ENCODE measurements around the gene MNT. TPM values are rescaled to one million over a fixed set of nuclear protein-coding genes. Genes with fewer than 3 reads are reported as not detected.

The MNT gene
- total RNA-seq, 2 donors from 2014 or later, result 20.3 to 36.9 TPM

DNA sequence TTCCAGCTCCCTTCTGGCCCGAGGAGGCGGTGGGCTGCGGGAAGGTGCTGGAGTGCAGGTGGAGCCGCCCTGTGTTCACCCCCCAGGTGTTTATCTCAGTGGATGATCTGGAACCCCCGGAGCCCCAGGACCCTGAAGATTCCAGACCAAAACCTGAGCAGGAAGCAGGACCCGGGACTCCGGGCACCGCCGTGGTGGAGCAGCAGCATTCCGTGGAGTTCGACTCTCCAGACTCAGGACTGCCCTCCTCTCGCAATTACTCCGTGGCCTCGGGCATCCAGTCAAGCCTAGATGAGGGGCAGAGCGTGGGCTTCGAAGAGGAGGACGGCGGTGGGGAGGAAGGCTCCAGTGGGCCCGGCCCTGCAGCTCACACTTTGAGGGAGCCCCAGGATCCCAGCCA is 25.5 kb downstream of the MNT start:
- H3K4me1 Mint-ChIP-seq (ENCODE audit: low read depth in 2 of 2), result no peaks in the 10 kb centered on the region
- H3K27ac Mint-ChIP-seq, result no peak overlapping the region
- H3K27me3 Mint-ChIP-seq, result no peaks in the 10 kb centered on the region
- DNase-seq (ENCODE audit: low spot score), result no peak
- H3K36me3 Mint-ChIP-seq, result no peaks in the 10 kb centered on the region
- H3K9me3 Mint-ChIP-seq, result no peaks in the 10 kb centered on the region
- ATAC-seq, result no peak
- no peak overlapping the region for H3K4me3 Mint-ChIP-seq

DNA sequence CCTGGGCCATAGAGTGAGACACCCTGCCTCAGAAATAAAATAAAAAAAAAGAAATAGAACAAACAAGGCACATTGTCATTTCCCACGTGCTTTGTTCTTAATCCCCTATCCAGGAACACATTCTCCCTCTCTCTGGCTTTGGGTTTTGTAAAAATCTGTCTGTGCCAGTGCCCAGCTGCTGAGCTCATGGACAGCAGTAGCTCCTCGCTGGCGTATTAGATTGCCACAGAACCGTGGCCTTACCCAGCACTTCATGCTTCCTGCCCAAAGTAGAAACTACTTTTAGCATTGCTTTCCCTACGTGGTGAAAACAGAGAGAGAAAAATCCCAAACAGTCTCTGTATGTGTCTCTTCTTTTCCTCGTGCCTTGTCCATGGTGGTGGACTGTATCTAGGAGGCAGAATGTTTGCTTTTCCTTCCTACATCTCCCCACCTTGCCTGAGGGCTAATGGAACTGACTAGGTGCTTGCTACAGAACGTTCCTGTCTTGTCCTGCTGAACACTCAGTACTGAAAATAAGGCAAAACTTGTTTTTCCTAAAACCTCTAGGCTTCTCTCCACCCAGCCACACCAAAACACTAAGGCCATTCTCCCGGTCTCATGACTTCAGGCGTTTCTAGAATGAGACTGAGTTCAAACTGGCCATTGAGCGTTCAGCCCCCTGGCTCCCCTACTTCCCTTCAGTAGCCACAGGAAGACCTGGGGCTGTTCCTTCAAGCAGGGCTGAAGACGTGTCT is 26.1 kb downstream of the MNT start:
- H3K36me3 Mint-ChIP-seq, result no peaks in the 10 kb centered on the region

GRCh38 chr17:2373179-2373578 is 27.7 kb downstream of the MNT start:
- Mint-ChIP-seq H3K4me3 (no peak overlapping the region), H3K27ac (no peak overlapping the region), H3K9me3 (no peaks in the 10 kb centered on the region), H3K36me3 (no peaks in the 10 kb centered on the region), H3K4me1 (ENCODE audit: low read depth in 2 of 2) (no peaks in the 10 kb centered on the region), H3K27me3 (no peaks in the 10 kb centered on the region)
- ATAC-seq (no peak), DNase-seq (ENCODE audit: low spot score) (no peak)

More for the DNA sequence above, 26.1 kb downstream of the MNT start:
- no peak for DNase-seq (ENCODE audit: low spot score)
- Mint-ChIP-seq H3K27ac (no peak overlapping the region), H3K4me1 (ENCODE audit: low read depth in 2 of 2) (no peaks in the 10 kb centered on the region), H3K27me3 (no peaks in the 10 kb centered on the region), H3K4me3 (no peak overlapping the region), H3K9me3 (no peaks in the 10 kb centered on the region)
- ATAC-seq, result no peak

DNA sequence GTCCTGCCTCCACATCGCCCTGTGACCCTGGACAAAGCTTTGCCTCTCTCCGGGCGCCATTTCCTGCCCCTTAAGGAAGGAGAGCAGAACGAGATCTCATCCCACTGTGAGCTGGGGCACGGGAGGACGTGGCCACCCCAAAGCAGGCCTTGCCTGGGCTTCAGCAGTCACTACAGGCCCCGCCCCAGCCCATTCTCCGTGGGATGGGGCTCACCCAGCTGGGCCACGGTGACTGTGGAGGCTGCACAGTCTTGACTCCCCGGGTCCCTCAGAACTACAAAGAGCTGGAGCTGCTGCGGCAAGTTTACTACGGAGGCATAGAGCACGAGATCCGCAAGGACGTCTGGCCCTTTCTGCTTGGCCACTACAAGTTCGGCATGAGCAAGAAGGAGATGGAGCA is 28.2 kb downstream of the MNT start:
- Mint-ChIP-seq H3K9me3 (no peaks in the 10 kb centered on the region), H3K4me1 (ENCODE audit: low read depth in 2 of 2) (no peaks in the 10 kb centered on the region), H3K36me3 (no peaks in the 10 kb centered on the region), H3K27ac (no peak overlapping the region), H3K27me3 (no peaks in the 10 kb centered on the region), H3K4me3 (no peak overlapping the region)
- DNase-seq (ENCODE audit: low spot score) (no peak), ATAC-seq (no peak)

DNA sequence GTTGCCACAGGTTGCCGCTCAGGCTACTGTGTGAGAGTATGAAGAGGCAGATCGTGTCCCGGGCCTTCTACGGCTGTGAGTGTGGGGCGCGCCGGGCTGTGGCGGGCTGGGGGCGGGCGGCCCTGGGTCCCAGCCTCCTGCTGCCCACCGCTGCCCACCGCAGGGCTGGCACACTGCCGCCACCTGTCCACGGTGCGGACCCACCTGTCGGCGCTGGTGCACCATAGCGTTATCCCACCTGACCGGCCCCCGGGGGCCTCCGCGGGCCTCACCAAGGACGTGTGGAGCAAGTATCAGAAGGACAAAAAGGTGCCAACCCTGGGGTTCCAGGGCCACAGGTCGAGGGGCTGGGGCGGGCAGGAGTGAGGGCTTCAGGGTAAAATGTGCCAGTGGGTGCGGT is 28.7 kb downstream of the MNT start:
- no peak overlapping the region for H3K4me3 Mint-ChIP-seq
- H3K27me3 Mint-ChIP-seq, result no peaks in the 10 kb centered on the region
- no peak overlapping the region for H3K27ac Mint-ChIP-seq
- H3K4me1 Mint-ChIP-seq (ENCODE audit: low read depth in 2 of 2), result no peaks in the 10 kb centered on the region
- no peaks in the 10 kb centered on the region for H3K36me3 Mint-ChIP-seq
- no peaks in the 10 kb centered on the region for H3K9me3 Mint-ChIP-seq
- DNase-seq (ENCODE audit: low spot score), result no peak
- no peak for ATAC-seq

GRCh38 chr17:2371183-2372130 is 29.4 kb downstream of the MNT start:
- Mint-ChIP-seq H3K36me3 (no peaks in the 10 kb centered on the region), H3K9me3 (no peaks in the 10 kb centered on the region), H3K4me3 (no peak overlapping the region), H3K27me3 (no peaks in the 10 kb centered on the region), H3K27ac (no peak overlapping the region), H3K4me1 (ENCODE audit: low read depth in 2 of 2) (no peaks in the 10 kb centered on the region)
- ATAC-seq (no peak), DNase-seq (ENCODE audit: low spot score) (no peak)

- H3K27me3 Mint-ChIP-seq, result no peaks in the 10 kb centered on the region
- no peak for ATAC-seq
Observed at GRCh38 chr17:2370211-2370589, 30.7 kb downstream of the MNT start.

GRCh38 chr17:2369551-2370210 is 31.2 kb downstream of the MNT start:
- Mint-ChIP-seq H3K9me3 (no peaks in the 10 kb centered on the region), H3K36me3 (no peaks in the 10 kb centered on the region), H3K4me1 (ENCODE audit: low read depth in 2 of 2) (no peaks in the 10 kb centered on the region), H3K27ac (no peak overlapping the region), H3K4me3 (no peak overlapping the region), H3K27me3 (no peaks in the 10 kb centered on the region)
- DNase-seq (ENCODE audit: low spot score) (no peak), ATAC-seq (no peak)

More at GRCh38 chr17:2370211-2370589, 30.7 kb downstream of the MNT start:
- no peak for DNase-seq (ENCODE audit: low spot score)
- no peaks in the 10 kb centered on the region for H3K36me3 Mint-ChIP-seq
- H3K4me1 Mint-ChIP-seq (ENCODE audit: low read depth in 2 of 2), result no peaks in the 10 kb centered on the region
- no peaks in the 10 kb centered on the region for H3K9me3 Mint-ChIP-seq
- no peak overlapping the region for H3K4me3 Mint-ChIP-seq
- H3K27ac Mint-ChIP-seq, result no peak overlapping the region

DNA sequence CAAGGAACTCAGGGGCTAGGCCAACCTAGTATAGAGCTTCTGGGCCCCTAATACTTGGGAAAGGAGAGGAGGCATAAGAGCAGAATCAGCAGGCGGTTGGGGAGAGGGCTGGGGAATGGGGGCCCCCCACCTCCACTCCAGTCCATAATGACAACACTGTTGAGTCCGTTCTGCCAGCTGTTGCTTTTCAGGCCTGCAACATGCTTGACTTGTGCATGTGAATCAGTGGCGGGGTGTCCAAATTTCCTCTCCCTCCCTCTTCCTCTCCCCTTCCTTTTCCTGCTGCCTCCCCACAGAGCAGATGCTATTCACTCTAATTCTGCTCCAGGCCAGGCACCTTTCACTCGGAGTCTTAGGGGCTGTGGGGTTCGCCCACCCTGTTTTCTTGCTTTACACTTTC is 31.8 kb downstream of the MNT start:
- ATAC-seq (no peak), DNase-seq (ENCODE audit: low spot score) (no peak)
- Mint-ChIP-seq H3K36me3 (no peaks in the 10 kb centered on the region), H3K27ac (no peak overlapping the region), H3K9me3 (no peaks in the 10 kb centered on the region), H3K4me1 (ENCODE audit: low read depth in 2 of 2) (no peaks in the 10 kb centered on the region), H3K4me3 (no peak overlapping the region), H3K27me3 (no peaks in the 10 kb centered on the region)

DNA sequence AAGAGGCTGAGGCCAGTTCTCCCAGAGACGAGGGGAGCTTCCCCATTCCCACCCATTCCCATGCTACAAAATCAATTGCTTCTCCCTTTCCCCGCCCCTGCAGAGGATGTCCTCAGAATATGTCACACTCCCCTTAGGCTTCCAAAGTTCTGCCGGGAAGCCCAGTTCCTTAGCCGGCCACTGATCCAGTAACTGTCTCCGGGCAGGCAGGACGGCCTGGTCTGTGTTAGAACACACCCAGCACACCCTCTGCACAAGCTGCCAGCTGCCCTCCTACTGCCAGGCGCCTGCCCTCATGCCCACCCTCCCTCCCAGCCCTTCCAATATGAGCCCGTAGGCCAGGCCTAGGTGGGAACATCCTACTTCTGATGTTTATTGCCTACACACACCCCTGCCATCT is 32.5 kb downstream of the MNT start:
- ATAC-seq (no peak), DNase-seq (ENCODE audit: low spot score) (no peak)
- Mint-ChIP-seq H3K27me3 (no peaks in the 10 kb centered on the region), H3K36me3 (no peaks in the 10 kb centered on the region), H3K4me3 (no peak overlapping the region), H3K27ac (no peak overlapping the region), H3K9me3 (no peaks in the 10 kb centered on the region), H3K4me1 (ENCODE audit: low read depth in 2 of 2) (no peaks in the 10 kb centered on the region)

DNA sequence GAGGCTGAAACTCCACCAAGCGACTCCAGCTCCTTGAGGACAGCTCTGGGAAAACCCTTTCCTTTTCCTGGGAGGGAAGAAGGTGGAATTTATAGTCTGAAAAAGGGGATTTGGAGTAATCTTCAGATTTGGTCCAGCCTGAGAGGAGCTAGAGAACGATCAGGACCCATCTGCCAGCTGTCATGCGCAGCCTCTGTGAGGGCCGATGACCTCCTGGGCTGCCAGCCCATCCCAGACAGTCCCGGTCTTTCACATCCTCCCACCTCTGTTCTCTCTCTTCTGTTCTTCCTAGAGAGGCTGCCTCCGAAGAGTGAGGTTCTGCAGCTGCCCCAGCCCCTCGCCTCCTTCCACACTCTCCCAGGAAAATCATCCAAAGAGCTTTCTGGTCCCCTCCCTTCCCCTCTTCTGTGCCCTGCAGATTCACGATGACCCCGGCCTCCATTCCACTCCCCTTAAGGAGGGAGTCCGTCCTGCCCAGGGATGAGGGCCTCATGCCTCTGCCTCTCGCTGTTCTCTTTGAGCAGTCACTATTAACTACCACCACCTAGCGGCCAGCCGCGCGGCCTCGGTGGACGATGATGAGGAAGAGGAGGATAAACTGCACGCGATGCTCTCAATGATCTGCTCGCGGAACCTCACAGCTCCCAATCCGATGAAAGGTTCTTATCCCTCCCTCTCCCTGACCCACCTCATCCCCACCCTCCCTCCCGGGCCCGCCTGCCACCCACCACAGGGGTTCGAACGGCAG is 33.9 kb downstream of the MNT start:
- no peak overlapping the region for H3K4me3 Mint-ChIP-seq
- H3K27ac Mint-ChIP-seq, result no peak overlapping the region
- H3K27me3 Mint-ChIP-seq, result no peaks in the 10 kb centered on the region
- DNase-seq (ENCODE audit: low spot score), result no peak
- H3K36me3 Mint-ChIP-seq, result no peaks in the 10 kb centered on the region
- H3K4me1 Mint-ChIP-seq (ENCODE audit: low read depth in 2 of 2), result no peaks in the 10 kb centered on the region
- no peaks in the 10 kb centered on the region for H3K9me3 Mint-ChIP-seq
- no peak for ATAC-seq

DNA sequence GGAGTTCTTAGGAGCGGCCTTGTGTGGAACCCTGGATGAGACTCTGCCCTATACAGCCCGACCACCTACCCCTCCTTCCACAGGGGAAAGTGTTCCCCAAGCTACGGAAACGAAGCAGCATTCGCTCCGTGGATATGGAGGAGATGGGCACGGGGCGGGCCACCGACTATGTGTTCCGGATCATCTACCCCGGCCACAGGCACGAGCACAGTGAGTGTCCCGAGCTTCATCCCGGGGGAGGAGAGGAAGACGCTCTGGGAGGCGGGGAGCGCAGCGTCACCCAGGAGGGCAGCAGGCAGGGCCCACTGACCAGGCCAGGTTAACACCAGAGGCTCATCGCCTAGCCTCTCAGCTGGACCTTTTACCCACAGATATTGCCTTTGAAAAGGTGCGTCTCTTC is 35.7 kb downstream of the MNT start:
- ATAC-seq, result no peak
- Mint-ChIP-seq H3K4me1 (ENCODE audit: low read depth in 2 of 2) (peaks cover 0 to 4% of the 10 kb centered on the region in 2 donors), H3K36me3 (no peaks in the 10 kb centered on the region), H3K27ac (no peak overlapping the region), H3K9me3 (no peaks in the 10 kb centered on the region), H3K27me3 (no peaks in the 10 kb centered on the region), H3K4me3 (no peak overlapping the region)
- DNase-seq (ENCODE audit: low spot score), result no peak

- Mint-ChIP-seq H3K27ac (no peak overlapping the region), H3K4me3 (no peak overlapping the region)
Observed at GRCh38 chr17:2364763-2365116, 36.1 kb downstream of the MNT start.

More at GRCh38 chr17:2364763-2365116, 36.1 kb downstream of the MNT start:
- no peaks in the 10 kb centered on the region for H3K27me3 Mint-ChIP-seq
- ATAC-seq (no peak), DNase-seq (ENCODE audit: low spot score) (no peak)
- H3K4me1 Mint-ChIP-seq (ENCODE audit: low read depth in 2 of 2), result peaks cover 0 to 4% of the 10 kb centered on the region in 2 donors
- no peaks in the 10 kb centered on the region for H3K9me3 Mint-ChIP-seq
- H3K36me3 Mint-ChIP-seq, result no peaks in the 10 kb centered on the region
